ENCODE measurements around the gene GMPR2.

GRCh38 chr14:24187539-24187915 lies 45.2 kb upstream of the GMPR2 start:
- no peak for TF ChIP-seq CTCF (conservative IDR thresholded peaks at IDR 0.05; ENCODE audit: low read depth in 2 of 2)
- no peak for TF ChIP-seq EZH2 (IDR thresholded peaks at IDR 0.05; ENCODE audit: low read depth, unreplicated experiment)
- TF ChIP-seq POLR2AphosphoS5 (IDR thresholded peaks at IDR 0.05; ENCODE audit: low read depth) = no peak
- no peak for TF ChIP-seq CREB1 (CRISPR knock-in tag; IDR thresholded peaks at IDR 0.05; ENCODE audit: low read depth)
- no peak for TF ChIP-seq REST (IDR thresholded peaks at IDR 0.05; ENCODE audit: unreplicated experiment)
- TF ChIP-seq ETS1 (IDR thresholded peaks at IDR 0.05) = no peak
- TF ChIP-seq EZH2phosphoT487 (IDR thresholded peaks at IDR 0.05; ENCODE audit: unreplicated experiment) = no peak
- TF ChIP-seq NANOG (IDR thresholded peaks at IDR 0.05; ENCODE audit: borderline replicate concordance) = no peak
- TF ChIP-seq JUNB (IDR thresholded peaks at IDR 0.05; ENCODE audit: unreplicated experiment) = no peak
